ENCODE measurements around the gene PIP5KL1. TPM values are rescaled to one million over a fixed set of nuclear protein-coding genes. Genes with fewer than 3 reads are reported as not detected.

The PIP5KL1 gene
- total RNA-seq, 1 experiment from 2014 or later, result 21.9 TPM

DNA sequence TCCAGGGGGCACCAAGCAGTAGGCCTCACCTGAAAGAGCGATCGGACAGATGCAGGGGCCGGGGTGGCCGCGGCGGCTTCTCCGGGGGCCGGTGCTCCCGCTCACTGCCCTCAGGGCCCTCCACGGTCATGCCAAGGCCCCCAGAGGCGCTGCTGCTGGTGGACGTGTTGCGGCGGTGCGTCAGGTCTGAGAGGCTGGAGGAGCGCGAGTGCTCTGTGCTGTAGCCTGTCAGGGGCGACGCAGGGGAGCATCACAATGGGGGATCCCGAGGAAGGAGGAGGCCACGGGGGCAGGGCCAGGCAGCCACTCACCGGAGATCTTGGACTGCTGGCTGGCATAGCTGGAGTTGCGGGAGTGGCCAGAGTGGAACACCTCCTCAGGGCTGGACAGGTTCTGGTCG, 14.8 kb upstream of the PIP5KL1 start:
- intact Hi-C loops (cut with micrococcal nuclease; ENCODE audit: unreplicated experiment), result no loop called here
- Histone ChIP-seq H2AFZ (no peak overlapping the region), H3K36me3 (ENCODE audit: low read depth) (peaks cover 31% of the 10 kb centered on the region; the same call in 1 of the 2 replicates), H3K4me3 (no peak overlapping the region), H3K27ac (no peak overlapping the region), H3K9me3 (ENCODE audit: insufficient read depth, low read depth) (no peaks in the 10 kb centered on the region), H3K79me2 (ENCODE audit: low read depth) (peaks cover 10% of the 10 kb centered on the region), H3K9me2 (ENCODE audit: insufficient read depth) (no peaks in the 10 kb centered on the region), H4K20me1 (ENCODE audit: insufficient read depth) (peaks cover 33% of the 10 kb centered on the region), H3K4me2 (no peak overlapping the region), H3K4me1 (replicated peaks; ENCODE audit: insufficient read depth) (no peaks in the 10 kb centered on the region), H3K27me3 (ENCODE audit: insufficient read depth, low read depth) (no peaks in the 10 kb centered on the region), H3F3A (ENCODE audit: insufficient read depth, low read depth) (peaks cover 49% of the 10 kb centered on the region; the same call in 1 of the 2 replicates)
- DNase-seq, result no peak
- ChIA-PET CTCF (no interaction called here), POLR2A (ENCODE audit: unreplicated experiment) (no interaction called here)
- no peak for TF ChIP-seq EZH2 (IDR thresholded peaks at IDR 0.05; ENCODE audit: low read depth)
- TF ChIP-seq, protein P1, sequence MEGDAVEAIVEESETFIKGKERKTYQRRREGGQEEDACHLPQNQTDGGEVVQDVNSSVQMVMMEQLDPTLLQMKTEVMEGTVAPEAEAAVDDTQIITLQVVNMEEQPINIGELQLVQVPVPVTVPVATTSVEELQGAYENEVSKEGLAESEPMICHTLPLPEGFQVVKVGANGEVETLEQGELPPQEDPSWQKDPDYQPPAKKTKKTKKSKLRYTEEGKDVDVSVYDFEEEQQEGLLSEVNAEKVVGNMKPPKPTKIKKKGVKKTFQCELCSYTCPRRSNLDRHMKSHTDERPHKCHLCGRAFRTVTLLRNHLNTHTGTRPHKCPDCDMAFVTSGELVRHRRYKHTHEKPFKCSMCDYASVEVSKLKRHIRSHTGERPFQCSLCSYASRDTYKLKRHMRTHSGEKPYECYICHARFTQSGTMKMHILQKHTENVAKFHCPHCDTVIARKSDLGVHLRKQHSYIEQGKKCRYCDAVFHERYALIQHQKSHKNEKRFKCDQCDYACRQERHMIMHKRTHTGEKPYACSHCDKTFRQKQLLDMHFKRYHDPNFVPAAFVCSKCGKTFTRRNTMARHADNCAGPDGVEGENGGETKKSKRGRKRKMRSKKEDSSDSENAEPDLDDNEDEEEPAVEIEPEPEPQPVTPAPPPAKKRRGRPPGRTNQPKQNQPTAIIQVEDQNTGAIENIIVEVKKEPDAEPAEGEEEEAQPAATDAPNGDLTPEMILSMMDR (conservative IDR thresholded peaks at IDR 0.05), result no peak
- no TSS peak for BruUV-seq (replicated peaks)

DNA sequence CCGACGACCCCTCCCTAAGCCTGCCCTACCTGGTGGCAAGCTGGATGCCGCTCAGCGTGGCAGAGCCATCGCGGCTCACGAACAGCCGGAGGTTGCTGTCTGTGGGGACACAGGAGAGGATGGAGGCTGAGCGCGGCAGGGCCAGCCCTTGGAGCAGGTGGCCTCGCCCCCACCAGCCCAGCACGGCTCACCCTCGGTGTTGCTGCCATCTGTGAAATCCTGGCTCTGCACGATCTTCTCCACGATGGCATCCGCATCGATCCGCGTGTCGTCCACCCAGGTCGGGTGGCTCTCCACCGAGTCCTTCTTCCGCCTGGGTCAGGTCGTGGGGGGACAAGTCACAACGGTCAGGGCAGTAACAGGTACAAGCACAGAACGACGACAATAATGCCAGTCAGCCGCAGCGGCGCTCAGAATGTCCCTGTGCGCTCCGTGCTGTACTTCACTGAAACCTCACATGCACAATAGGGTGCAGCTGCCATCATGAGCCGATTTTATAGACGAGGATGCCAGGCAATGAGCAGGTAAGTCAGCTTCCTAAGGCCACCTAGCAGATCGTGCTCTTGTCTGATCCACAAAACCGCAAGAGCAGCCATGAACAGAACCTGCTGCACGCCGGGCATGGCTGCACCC, 14.1 kb upstream of the PIP5KL1 start:
- BruUV-seq (replicated peaks), result no TSS peak
- Histone ChIP-seq H3K27ac (no peak overlapping the region), H3K9me3 (ENCODE audit: insufficient read depth, low read depth) (no peaks in the 10 kb centered on the region), H3K79me2 (ENCODE audit: low read depth) (peaks cover 4% of the 10 kb centered on the region; the same call in 1 of the 2 replicates), H3K4me2 (no peak overlapping the region), H3K27me3 (ENCODE audit: insufficient read depth, low read depth) (no peaks in the 10 kb centered on the region), H4K20me1 (ENCODE audit: insufficient read depth) (peaks cover 28% of the 10 kb centered on the region), H3F3A (ENCODE audit: insufficient read depth, low read depth) (peaks cover 54% of the 10 kb centered on the region), H3K9me2 (ENCODE audit: insufficient read depth) (no peaks in the 10 kb centered on the region), H2AFZ (no peak overlapping the region), H3K4me1 (replicated peaks; ENCODE audit: insufficient read depth) (no peaks in the 10 kb centered on the region), H3K36me3 (ENCODE audit: low read depth) (peaks cover 31% of the 10 kb centered on the region; the same call in 1 of the 2 replicates), H3K4me3 (no peak overlapping the region)
- TF ChIP-seq, protein P1 (conservative IDR thresholded peaks at IDR 0.05), result no peak
- TF ChIP-seq EZH2 (IDR thresholded peaks at IDR 0.05; ENCODE audit: low read depth), result no peak
- intact Hi-C loops (cut with micrococcal nuclease; ENCODE audit: unreplicated experiment), result no loop called here
- POLR2A ChIA-PET (ENCODE audit: unreplicated experiment), result interaction anchor here (0.6 kb wide), 1 partner anchor 1135 kb away, joined by 3 read pairs; no protein-coding TSS in a partner anchor
- no peak for DNase-seq
- CTCF ChIA-PET, result interaction anchor here (0.8 to 2.4 kb wide), 4 partner anchors 10 to 90 kb away, joined by 3 to 23 read pairs (median 8); partner anchors contain the start of gene EEIG1

DNA sequence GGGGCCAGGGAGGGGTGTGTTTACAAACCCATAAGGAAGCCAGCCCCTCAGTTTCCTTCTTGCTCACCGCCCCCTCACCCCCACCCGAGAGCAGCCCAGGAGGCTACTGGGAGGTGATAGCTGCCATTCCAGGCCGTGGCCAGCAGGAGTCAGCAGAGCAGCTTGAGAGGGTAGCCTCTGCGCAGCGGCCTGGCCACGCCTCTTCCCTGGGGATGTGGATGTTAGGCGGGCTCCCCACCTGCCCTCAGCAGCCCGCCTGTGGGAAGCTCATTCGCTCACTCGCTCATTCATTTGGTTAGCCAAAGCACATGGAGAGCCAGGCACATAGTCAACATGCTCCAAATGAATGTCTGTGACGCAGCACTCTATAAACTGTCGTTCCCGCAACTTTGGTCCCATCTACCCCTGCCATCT, 13.2 kb upstream of the PIP5KL1 start:
- Histone ChIP-seq H4K20me1 (ENCODE audit: insufficient read depth) (peaks cover 18% of the 10 kb centered on the region), H2AFZ (no peak overlapping the region), H3K9me3 (ENCODE audit: insufficient read depth, low read depth) (no peaks in the 10 kb centered on the region), H3K79me2 (ENCODE audit: low read depth) (no peaks in the 10 kb centered on the region; the same call in 1 of the 2 replicates), H3K9me2 (ENCODE audit: insufficient read depth) (no peaks in the 10 kb centered on the region), H3K27me3 (ENCODE audit: insufficient read depth, low read depth) (no peaks in the 10 kb centered on the region), H3K4me3 (no peak overlapping the region), H3K4me1 (replicated peaks; ENCODE audit: insufficient read depth) (no peaks in the 10 kb centered on the region), H3K27ac (no peak overlapping the region), H3F3A (ENCODE audit: insufficient read depth, low read depth) (peaks cover 64% of the 10 kb centered on the region), H3K4me2 (no peak overlapping the region), H3K36me3 (ENCODE audit: low read depth) (peaks cover 31% of the 10 kb centered on the region; the same call in 1 of the 2 replicates)
- ChIA-PET CTCF (interaction anchor here (0.5 to 2.4 kb wide), 8 partner anchors 11 to 174 kb away, joined by 3 to 23 read pairs (median 4); partner anchors contain the start of gene EEIG1), POLR2A (ENCODE audit: unreplicated experiment) (interaction anchor here (0.5 to 0.6 kb wide), 3 partner anchors 31 to 91 kb away, joined by 3 to 9 read pairs (median 3); no protein-coding TSS in a partner anchor)
- no peak for TF ChIP-seq EZH2 (IDR thresholded peaks at IDR 0.05; ENCODE audit: low read depth)
- TF ChIP-seq, protein P1 (conservative IDR thresholded peaks at IDR 0.05), result peak; percentile 88
- no TSS peak for BruUV-seq (replicated peaks)
- intact Hi-C loops (cut with micrococcal nuclease; ENCODE audit: unreplicated experiment), result loop anchor here (1.0 to 2.0 kb wide), 4 partner anchors 37 to 174 kb away; partner anchors contain the start of gene EEIG1
- peak; percentile 61 to 80 for DNase-seq

All from PC-9 (cell line).